Measurements from ENCODE around the gene PIK3CA. TPM values are rescaled to one million over a fixed set of nuclear protein-coding genes. Genes with fewer than 3 reads are reported as not detected.
"Not testable (repeated sequence)": the region's sequence is repeated elsewhere in the genome, so short reads cannot be mapped to it uniquely, and the experiment has no call there.

The PIK3CA gene
- total RNA-seq, 2 donors from 2014 or later, result 11.3 to 18.0 TPM

GRCh38 chr3:179227349-179227748 lies 79.2 kb downstream of the PIK3CA start:
- Histone ChIP-seq H3K4me3 (no peak overlapping the region), H3K9me3 (no peaks in the 10 kb centered on the region), H3K27me3 (no peaks in the 10 kb centered on the region), H3K4me1 (no peaks in the 10 kb centered on the region), H3K9ac (ENCODE audit: low read depth in 2 of 2, low read length in 2 of 2) (no peak overlapping the region), H3K36me3 (no peaks in the 10 kb centered on the region), H3K27ac (no peak overlapping the region)
- DNase-seq, result no peak
- intact Hi-C loops (cut with DNase I), result no loop called here
- no peak for TF ChIP-seq CTCF (IDR thresholded peaks at IDR 0.05)

GRCh38 chr3:179229177-179229576 lies 81.0 kb downstream of the PIK3CA start:
- intact Hi-C loops (cut with DNase I), result no loop called here
- DNase-seq, result no peak
- no peak for TF ChIP-seq CTCF (IDR thresholded peaks at IDR 0.05)
- no peaks in the 10 kb centered on the region for H3K9me3 ChIP-seq
- no peaks in the 10 kb centered on the region for H3K4me1 ChIP-seq
- H3K9ac ChIP-seq (ENCODE audit: low read depth in 2 of 2, low read length in 2 of 2), result no peak overlapping the region
- no peaks in the 10 kb centered on the region for H3K36me3 ChIP-seq
- H3K27ac ChIP-seq, result no peak overlapping the region
- H3K27me3 ChIP-seq, result no peaks in the 10 kb centered on the region
- H3K4me3 ChIP-seq, result no peak overlapping the region

GRCh38 chr3:179233043-179233442 lies 84.9 kb downstream of the PIK3CA start:
- H3K9ac ChIP-seq (ENCODE audit: low read depth in 2 of 2, low read length in 2 of 2), result no peak overlapping the region
- no peak for TF ChIP-seq CTCF (IDR thresholded peaks at IDR 0.05)
- DNase-seq, result no peak
- no peaks in the 10 kb centered on the region for H3K9me3 ChIP-seq
- H3K27me3 ChIP-seq, result no peaks in the 10 kb centered on the region
- no peak overlapping the region for H3K4me3 ChIP-seq
- intact Hi-C loops (cut with DNase I), result no loop called here
- no peaks in the 10 kb centered on the region for H3K36me3 ChIP-seq
- no peak overlapping the region for H3K27ac ChIP-seq
- H3K4me1 ChIP-seq, result no peaks in the 10 kb centered on the region

GRCh38 chr3:179234199-179234598 lies 86.0 kb downstream of the PIK3CA start:
- Histone ChIP-seq H3K27me3 (no peaks in the 10 kb centered on the region), H3K9me3 (no peaks in the 10 kb centered on the region), H3K4me3 (no peak overlapping the region), H3K27ac (no peak overlapping the region), H3K4me1 (no peaks in the 10 kb centered on the region), H3K9ac (ENCODE audit: low read depth in 2 of 2, low read length in 2 of 2) (no peak overlapping the region), H3K36me3 (no peaks in the 10 kb centered on the region)
- DNase-seq, result no peak
- no peak for TF ChIP-seq CTCF (IDR thresholded peaks at IDR 0.05)
- intact Hi-C loops (cut with DNase I), result no loop called here

GRCh38 chr3:179236669-179237301 lies 88.6 kb downstream of the PIK3CA start:
- Histone ChIP-seq H3K4me3 (no peak overlapping the region), H3K9ac (ENCODE audit: low read depth in 2 of 2, low read length in 2 of 2) (no peak overlapping the region), H3K27me3 (no peaks in the 10 kb centered on the region), H3K9me3 (no peaks in the 10 kb centered on the region), H3K27ac (no peak overlapping the region), H3K36me3 (no peaks in the 10 kb centered on the region), H3K4me1 (no peaks in the 10 kb centered on the region)
- intact Hi-C loops (cut with DNase I), result no loop called here
- TF ChIP-seq CTCF (IDR thresholded peaks at IDR 0.05), result no peak
- no peak for DNase-seq

- H3K27me3 ChIP-seq; H3K4me1 ChIP-seq; DNase-seq; H3K27ac ChIP-seq; intact Hi-C loops (cut with DNase I); H3K36me3 ChIP-seq; H3K9me3 ChIP-seq; H3K9ac ChIP-seq (ENCODE audit: low read depth in 2 of 2, low read length in 2 of 2); H3K4me3 ChIP-seq: not testable (repeated sequence)
Observed at GRCh38 chr3:179240299-179240698, 92.1 kb downstream of the PIK3CA start.

GRCh38 chr3:179242859-179243258 lies 94.7 kb downstream of the PIK3CA start:
- H3K27me3 ChIP-seq; intact Hi-C loops (cut with DNase I); H3K9me3 ChIP-seq; DNase-seq; H3K9ac ChIP-seq (ENCODE audit: low read depth in 2 of 2, low read length in 2 of 2); H3K36me3 ChIP-seq; H3K4me3 ChIP-seq; H3K27ac ChIP-seq; H3K4me1 ChIP-seq: not testable (repeated sequence)
